GM12801 (cell line): ENCODE measurements around the gene PSMB10.

Experiments
- TF ChIP-seq, protein P1 (sequence below): IDR thresholded peaks from one replicate; pipeline ENCODE4 v1.5.1; 2011; ENCODE audit warnings: control low read depth; ENCODE audit not compliant: insufficient read length; ENCODE audit errors: extremely low read depth

PSMB10 gene

DNA sequence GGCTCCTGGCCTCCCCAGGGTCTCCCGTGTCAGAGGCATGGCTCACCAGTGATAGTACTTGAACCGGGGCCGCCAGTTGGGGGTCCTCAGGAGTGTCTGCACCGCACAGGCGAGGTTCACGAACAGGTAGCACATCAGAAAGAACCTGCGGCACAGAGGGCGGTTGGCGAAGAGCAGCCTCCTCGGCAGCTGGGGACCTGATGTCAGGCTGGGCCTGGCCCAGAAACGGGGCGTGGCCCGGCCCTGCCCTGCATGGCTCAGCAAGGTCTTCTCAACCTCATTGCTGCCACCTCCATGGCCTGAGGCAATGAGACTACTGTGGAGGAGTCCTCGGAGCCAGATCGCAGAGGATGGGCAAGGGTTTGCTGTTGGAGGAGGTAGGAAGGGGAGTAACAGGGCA lies 11.4 kb upstream of the PSMB10 start:
- TF ChIP-seq, protein P1, sequence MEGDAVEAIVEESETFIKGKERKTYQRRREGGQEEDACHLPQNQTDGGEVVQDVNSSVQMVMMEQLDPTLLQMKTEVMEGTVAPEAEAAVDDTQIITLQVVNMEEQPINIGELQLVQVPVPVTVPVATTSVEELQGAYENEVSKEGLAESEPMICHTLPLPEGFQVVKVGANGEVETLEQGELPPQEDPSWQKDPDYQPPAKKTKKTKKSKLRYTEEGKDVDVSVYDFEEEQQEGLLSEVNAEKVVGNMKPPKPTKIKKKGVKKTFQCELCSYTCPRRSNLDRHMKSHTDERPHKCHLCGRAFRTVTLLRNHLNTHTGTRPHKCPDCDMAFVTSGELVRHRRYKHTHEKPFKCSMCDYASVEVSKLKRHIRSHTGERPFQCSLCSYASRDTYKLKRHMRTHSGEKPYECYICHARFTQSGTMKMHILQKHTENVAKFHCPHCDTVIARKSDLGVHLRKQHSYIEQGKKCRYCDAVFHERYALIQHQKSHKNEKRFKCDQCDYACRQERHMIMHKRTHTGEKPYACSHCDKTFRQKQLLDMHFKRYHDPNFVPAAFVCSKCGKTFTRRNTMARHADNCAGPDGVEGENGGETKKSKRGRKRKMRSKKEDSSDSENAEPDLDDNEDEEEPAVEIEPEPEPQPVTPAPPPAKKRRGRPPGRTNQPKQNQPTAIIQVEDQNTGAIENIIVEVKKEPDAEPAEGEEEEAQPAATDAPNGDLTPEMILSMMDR, result no peak

DNA sequence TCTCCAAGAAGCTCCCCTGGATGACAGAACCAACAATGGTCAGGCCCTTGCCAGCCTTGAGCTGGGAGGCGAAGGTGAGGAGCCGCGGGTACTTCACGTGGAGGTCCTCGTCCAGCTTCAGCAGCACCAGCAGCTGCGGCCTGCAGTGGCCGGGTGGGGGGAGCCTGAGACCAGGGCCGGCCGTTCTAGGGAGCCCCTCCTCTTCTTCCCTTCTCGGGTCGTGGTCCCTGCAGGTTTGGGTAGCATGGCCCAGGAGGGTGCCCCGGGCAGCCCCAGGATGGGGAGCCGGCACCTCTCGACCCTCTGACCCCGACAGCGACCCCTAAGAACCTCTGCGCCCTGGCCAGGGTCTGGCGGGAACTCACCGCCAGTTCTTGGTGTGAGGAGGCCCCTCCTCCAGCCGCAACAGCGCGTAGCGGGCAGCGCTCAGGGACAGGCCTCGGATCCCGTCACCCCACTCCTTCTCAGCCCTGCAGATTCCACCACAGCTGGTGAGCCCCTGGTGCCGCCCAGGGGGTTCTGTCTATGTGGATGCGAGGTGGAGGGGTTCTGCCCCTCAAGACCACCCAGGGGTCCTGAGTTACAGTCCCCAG lies 10.4 kb upstream of the PSMB10 start:
- TF ChIP-seq, protein P1, result no peak

DNA sequence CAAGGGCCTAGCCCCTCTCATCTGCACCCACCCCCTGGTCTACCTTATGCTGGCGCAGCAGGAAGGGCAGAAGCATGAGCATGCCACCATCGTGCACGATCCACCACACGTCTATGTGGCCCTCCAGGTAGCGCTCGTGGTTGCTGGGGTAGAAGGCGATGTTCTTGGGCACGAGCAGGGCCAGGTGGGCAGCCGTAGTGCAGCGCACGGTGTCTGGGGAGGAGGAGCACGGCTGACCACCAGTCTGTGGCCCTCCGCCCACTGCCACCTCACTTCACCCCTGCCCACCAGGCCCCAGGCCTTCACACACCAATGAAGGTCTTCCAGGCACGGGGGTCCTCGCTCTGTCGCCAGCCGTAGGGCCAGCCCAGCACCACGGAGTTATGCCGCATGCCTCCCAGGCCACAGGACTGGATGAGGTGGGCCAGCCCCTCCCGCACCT lies 9.5 kb upstream of the PSMB10 start:
- TF ChIP-seq, protein P1, result no peak

DNA sequence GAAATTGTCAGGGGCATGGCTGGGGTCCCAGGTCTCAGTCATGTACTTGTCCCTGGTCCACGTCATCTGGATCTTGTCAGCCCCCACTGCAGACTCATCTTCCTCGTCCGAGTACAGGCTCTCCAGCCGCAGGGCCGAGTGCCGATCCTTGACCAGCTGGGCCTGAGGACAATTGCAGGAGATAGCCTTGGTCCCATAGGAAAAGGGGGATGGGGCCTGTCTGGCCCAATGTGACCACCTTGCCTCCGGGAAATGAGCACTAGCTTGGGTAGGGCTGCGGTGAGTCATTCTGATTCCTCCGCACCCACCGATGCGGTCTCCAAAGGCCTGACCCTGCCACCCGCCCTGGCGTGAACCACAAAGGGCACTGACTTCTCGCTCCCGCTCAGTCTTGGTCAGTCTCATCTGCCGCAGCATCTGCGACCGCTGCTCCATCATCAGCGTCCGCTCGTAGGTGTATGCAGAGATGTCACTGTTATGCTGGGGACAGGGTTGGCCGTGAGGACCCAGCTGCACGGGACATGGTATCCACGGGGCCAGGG lies 8.8 kb upstream of the PSMB10 start:
- TF ChIP-seq, protein P1, result no peak

DNA sequence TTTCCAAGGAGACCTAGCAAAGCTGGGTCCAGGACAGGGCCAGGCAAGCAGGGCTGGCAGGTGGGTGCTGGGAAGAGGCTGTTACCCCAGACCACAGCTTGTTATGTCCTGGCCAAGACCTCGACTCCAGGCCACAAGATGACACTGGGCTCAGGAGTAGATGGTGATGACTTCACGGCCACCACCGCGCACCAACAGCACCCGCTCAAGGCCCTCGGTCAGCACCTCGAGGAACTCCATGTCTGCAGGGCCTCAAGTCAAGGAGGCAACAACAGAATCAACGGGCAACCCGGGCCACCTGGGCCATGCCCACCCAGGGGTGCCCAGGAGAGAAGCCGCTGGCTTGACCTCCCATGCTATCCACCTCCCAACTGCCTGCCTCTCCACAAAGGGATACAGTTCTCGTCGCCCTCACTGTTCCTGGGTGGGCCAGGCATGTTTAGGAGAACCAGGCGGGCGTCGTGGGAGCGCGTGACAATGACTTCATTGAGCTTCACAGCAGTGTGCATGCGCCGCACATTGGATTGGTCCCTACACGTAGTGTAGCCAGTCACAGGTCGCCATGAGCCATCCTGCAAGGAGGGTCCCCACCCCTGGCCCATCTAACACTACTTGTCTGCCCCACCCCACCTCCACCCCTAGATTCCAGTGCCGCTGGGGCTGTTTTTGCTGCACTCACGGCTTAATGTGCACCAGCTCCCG lies 8.2 kb upstream of the PSMB10 start:
- TF ChIP-seq, protein P1, result no peak

DNA sequence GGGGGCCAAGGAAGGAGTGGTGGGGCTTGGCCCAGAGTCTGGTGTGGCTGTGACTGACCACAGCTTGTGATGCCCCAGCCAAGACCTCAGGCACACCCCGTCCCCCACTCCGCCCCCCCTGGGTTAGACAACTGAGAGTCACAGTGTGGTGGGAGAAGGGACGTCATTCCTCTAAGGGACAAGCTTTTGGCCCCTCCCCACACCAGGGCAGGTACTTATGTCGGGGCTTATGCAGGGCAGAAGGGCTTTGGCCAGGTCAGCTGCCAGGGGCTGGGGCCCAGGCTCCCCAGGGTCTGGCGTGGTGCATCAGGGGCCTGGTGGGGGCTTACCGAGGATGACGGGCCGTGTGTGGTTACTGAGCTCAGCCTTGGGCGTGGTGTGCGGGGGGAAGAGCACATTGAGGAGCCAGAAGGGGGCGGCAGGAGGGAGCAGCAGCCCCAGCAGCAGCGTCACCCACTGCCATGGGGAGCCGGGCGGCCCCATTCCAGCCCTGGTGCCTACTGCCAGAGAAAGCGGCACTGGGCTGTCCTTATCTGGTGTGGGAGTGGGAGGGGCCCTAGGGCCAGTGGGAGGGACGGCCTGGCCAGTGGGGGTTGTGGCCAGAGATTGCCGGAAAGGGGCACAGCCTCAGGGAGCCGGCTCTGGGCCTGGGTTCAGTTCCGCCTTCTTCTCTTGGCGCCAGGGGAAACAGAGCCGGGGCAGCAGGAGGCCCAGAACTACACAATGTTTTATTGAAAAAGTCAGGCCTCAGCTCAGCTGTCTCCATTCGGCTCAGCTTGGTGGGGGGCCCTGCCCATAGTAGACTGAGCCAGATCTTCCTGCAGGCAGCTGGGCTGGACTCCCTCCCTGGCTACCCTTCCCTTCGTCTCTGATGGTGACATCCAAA lies 7.2 kb upstream of the PSMB10 start, which contains the start of gene LCAT:
TSS of gene LCAT (minus strand) at position 502 of the 886 bp plus-strand sequence. CDS start at position 483, 19 bp downstream.
- TF ChIP-seq, protein P1, result no peak

DNA sequence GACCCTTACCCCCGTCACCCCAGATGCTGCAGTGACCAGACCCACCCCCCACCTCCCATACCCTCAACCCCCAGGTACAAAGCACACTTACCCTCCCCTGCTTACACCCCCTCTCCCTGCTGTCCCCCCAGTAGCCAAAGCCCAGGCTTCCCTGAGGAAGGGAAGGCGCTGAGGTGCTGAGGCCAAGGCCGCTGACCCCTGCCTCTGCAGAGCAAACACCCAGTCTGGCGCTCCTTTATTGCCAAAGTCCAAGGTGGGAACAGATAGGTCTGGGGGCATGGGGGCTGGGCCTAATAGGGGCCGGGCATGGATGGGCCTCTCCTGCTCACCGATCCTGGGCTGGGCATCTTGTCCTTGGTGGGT lies 6.6 kb upstream of the PSMB10 start:
- TF ChIP-seq, protein P1, result no peak
